SW 1271 (cell line): ENCODE data around the gene CCL25.
"Not testable (repeated sequence)": the region's sequence is repeated elsewhere in the genome, so short reads cannot be mapped to it uniquely, and the experiment has no call there.

Source experiments
- DNase-seq, 2 experiments: peaks; one replicate each; lab custom pipeline; 2025; lab: John Stamatoyannopoulos, UW

CCL25 gene

GRCh38 chr19:8085598-8086408, 33.2 kb downstream of the CCL25 start:
- DNase-seq, result no peak

GRCh38 chr19:8086849-8087248, 34.3 kb downstream of the CCL25 start:
- no peak for DNase-seq

- no peak for DNase-seq
Measured at GRCh38 chr19:8087876-8088275, 35.3 kb downstream of the CCL25 start.

- DNase-seq, result no peak
Measured at GRCh38 chr19:8088752-8089663, 36.4 kb downstream of the CCL25 start.

GRCh38 chr19:8089664-8090601, 37.4 kb downstream of the CCL25 start:
- DNase-seq, result no peak

GRCh38 chr19:8090950-8091349, 38.4 kb downstream of the CCL25 start:
- no peak for DNase-seq

- no peak for DNase-seq
Measured at GRCh38 chr19:8093740-8094139, 41.2 kb downstream of the CCL25 start.

- no peak for DNase-seq
Measured at GRCh38 chr19:8094336-8094735, 41.8 kb downstream of the CCL25 start.

GRCh38 chr19:8095354-8095886, 42.9 kb downstream of the CCL25 start:
- no peak for DNase-seq

GRCh38 chr19:8096071-8096470, 43.5 kb downstream of the CCL25 start:
- no peak for DNase-seq

GRCh38 chr19:8097198-8097597, 44.6 kb downstream of the CCL25 start:
- no peak for DNase-seq

GRCh38 chr19:8097681-8098567, 45.4 kb downstream of the CCL25 start:
- DNase-seq, result no peak

GRCh38 chr19:8101311-8101710, 48.8 kb downstream of the CCL25 start:
- DNase-seq, result no peak

GRCh38 chr19:8101910-8102309, 49.4 kb downstream of the CCL25 start:
- not testable (repeated sequence) for DNase-seq

GRCh38 chr19:8105471-8105870, 52.9 kb downstream of the CCL25 start:
- DNase-seq, result no peak

- no peak for DNase-seq
Measured at GRCh38 chr19:8107301-8107903, 54.8 kb downstream of the CCL25 start.

GRCh38 chr19:8108560-8109445, 56.2 kb downstream of the CCL25 start:
- DNase-seq, result no peak

- DNase-seq, result no peak
Measured at GRCh38 chr19:8109455-8109854, 56.9 kb downstream of the CCL25 start.
